Hematopoietic multipotent progenitor cell (in vitro differentiated cells): ENCODE results near the gene EMC6. TPM values are rescaled to one million over a fixed set of nuclear protein-coding genes. Genes with fewer than 3 reads are reported as not detected.

Experiments used
- DNase-seq, 3 donors: peaks; one replicate each; pipeline ENCODE4 v3.0.0-alpha.2; 2011 to 2015; ENCODE audit warnings: low read depth in 2 of 3, low spot score in 2 of 3
- total RNA-seq: library from RNA; depleted of rRNA; stranded (reverse); fragments of >200 nt; gene quantifications from one replicate; pipeline ENCODE4 v1.2.3, GENCODE V29; 2012

Gene EMC6
- 27.5 TPM for total RNA-seq

- peak; percentile 97 to 100 (median 98) for DNase-seq
These were observed at the start of gene EMC6, which contains the start of gene TAX1BP3 for GRCh38 chr17:3668279-3669084. Gene EMC6, plus strand, starts transcription at chr17:3668812. Its CDS starts 335 bp downstream, at chr17:3669147. Gene TAX1BP3, minus strand, starts transcription at chr17:3668578. Its CDS starts 52 bp downstream, at chr17:3668526.

- DNase-seq = no peak
These were observed 47.4 kb upstream of the EMC6 start for GRCh38 chr17:3621146-3621720.

- no peak for DNase-seq
These were observed 45.5 kb upstream of the EMC6 start for GRCh38 chr17:3622977-3623594.

GRCh38 chr17:3626831-3627768 lies 41.5 kb upstream of the EMC6 start:
- DNase-seq = no peak

- no peak for DNase-seq
These were observed 40.8 kb upstream of the EMC6 start for GRCh38 chr17:3627769-3628167.

- DNase-seq = no peak
These were observed 37.8 kb upstream of the EMC6 start for GRCh38 chr17:3630781-3631180.

GRCh38 chr17:3632287-3632686 lies 36.3 kb upstream of the EMC6 start:
- DNase-seq = no peak

GRCh38 chr17:3635474-3636153 lies 33.0 kb upstream of the EMC6 start:
- DNase-seq = peak in 2 of 3 donors; percentile 4 to 5

GRCh38 chr17:3636154-3636907 lies 32.3 kb upstream of the EMC6 start, which contains the start of the genes CTNS and SHPK:
Gene CTNS, plus strand, starts transcription at chr17:3636760. Its CDS starts 3,447 bp downstream, at chr17:3640207.
Gene SHPK, minus strand, starts transcription at chr17:3636250. Its CDS starts 31 bp downstream, at chr17:3636219.
- DNase-seq = peak; percentile 80 to 97 (median 93)

GRCh38 chr17:3636908-3637373 lies 31.7 kb upstream of the EMC6 start:
- peak in 2 of 3 donors; percentile 16 to 20 for DNase-seq

- peak in 2 of 3 donors; percentile 35 to 58 for DNase-seq
These were observed 28.5 kb upstream of the EMC6 start for GRCh38 chr17:3639981-3640596.

- no peak for DNase-seq
These were observed 27.6 kb upstream of the EMC6 start for GRCh38 chr17:3641014-3641413.

GRCh38 chr17:3641717-3642486 lies 26.7 kb upstream of the EMC6 start:
- DNase-seq = no peak

GRCh38 chr17:3643889-3644349 lies 24.7 kb upstream of the EMC6 start:
- DNase-seq = no peak

GRCh38 chr17:3645310-3645709 lies 23.3 kb upstream of the EMC6 start:
- no peak for DNase-seq

GRCh38 chr17:3647251-3647650 lies 21.4 kb upstream of the EMC6 start:
- no peak for DNase-seq

- peak in 2 of 3 donors; percentile 53 to 76 for DNase-seq
These were observed 20.6 kb upstream of the EMC6 start for GRCh38 chr17:3647769-3648555.
